ENCODE measurements around the gene EIF3CL. TPM values are rescaled to one million over a fixed set of nuclear protein-coding genes. Genes with fewer than 3 reads are reported as not detected.

Gene EIF3CL
- total RNA-seq, 1 experiment from 2014 or later: 44.6 TPM

Other genes starting within 250 kb of the EIF3CL start
- gene XPO6, start 191.9 kb downstream of the EIF3CL start, total RNA-seq (2014; rRNA removed; shearing (Covaris generic)): 86.7 and 95.6 TPM in 2 replicates
- 0.53 and 0.59 TPM in 2 replicates for gene SBK1, start 111.3 kb downstream of the EIF3CL start, total RNA-seq (2014; rRNA removed; shearing (Covaris generic))
- gene NPIPB6, start 40.3 kb downstream of the EIF3CL start, total RNA-seq (2014; rRNA removed; shearing (Covaris generic)): 0.20 and 1.2 TPM in 2 replicates
- not detected in 2 replicates for gene NPIPB7, start 68.5 kb upstream of the EIF3CL start, total RNA-seq (2014; rRNA removed; shearing (Covaris generic))
- gene CLN3, start 88.2 kb upstream of the EIF3CL start, total RNA-seq (2014; rRNA removed; shearing (Covaris generic)): 7.3 and 10.2 TPM in 2 replicates
- not detected in 2 replicates for gene APOBR, start 90.8 kb upstream of the EIF3CL start, total RNA-seq (2014; rRNA removed; shearing (Covaris generic))
- gene IL27, start 103.0 kb upstream of the EIF3CL start, total RNA-seq (2014; rRNA removed; shearing (Covaris generic)): not detected in 2 replicates
- not detected in 2 replicates for gene NUPR1, start 135.1 kb upstream of the EIF3CL start, total RNA-seq (2014; rRNA removed; shearing (Covaris generic))
- gene SGF29, start 150.1 kb upstream of the EIF3CL start, total RNA-seq (2014; rRNA removed; shearing (Covaris generic)): 13.1 and 14.4 TPM in 2 replicates
- not detected in 2 replicates for gene SULT1A2, start 193.2 kb upstream of the EIF3CL start, total RNA-seq (2014; rRNA removed; shearing (Covaris generic))
- gene SULT1A1, start 206.2 kb upstream of the EIF3CL start, total RNA-seq (2014; rRNA removed; shearing (Covaris generic)): 1.4 and 1.8 TPM in 2 replicates
- gene NPIPB8, start 234.2 kb upstream of the EIF3CL start, total RNA-seq (2014; rRNA removed; shearing (Covaris generic)): not detected in 2 replicates

Data from SJCRH30 (cell line).